OCI-LY7 (cell line): ENCODE results near the gene NFE2L1.

Experiments used
- EZH2phosphoT487 ChIP-seq: fragments of 200-600 bp; sonication (generic); IDR thresholded peaks from 2 replicates; pipeline ENCODE4 v1.6.1; 2018; ENCODE audit warnings: low read depth, borderline replicate concordance, mild to moderate bottlenecking, mixed run types, antibody characterized with exemption, low read length, moderate library complexity, mixed read lengths
- TF ChIP-seq, protein P1 (sequence below): fragments of 200-600 bp; sonication (generic); conservative IDR thresholded peaks from 2 replicates; pipeline ENCODE4 v1.5.1; 2014; ENCODE audit warnings: mild to moderate bottlenecking, antibody characterized with exemption, low read length, moderate library complexity, mixed read lengths

DNA sequence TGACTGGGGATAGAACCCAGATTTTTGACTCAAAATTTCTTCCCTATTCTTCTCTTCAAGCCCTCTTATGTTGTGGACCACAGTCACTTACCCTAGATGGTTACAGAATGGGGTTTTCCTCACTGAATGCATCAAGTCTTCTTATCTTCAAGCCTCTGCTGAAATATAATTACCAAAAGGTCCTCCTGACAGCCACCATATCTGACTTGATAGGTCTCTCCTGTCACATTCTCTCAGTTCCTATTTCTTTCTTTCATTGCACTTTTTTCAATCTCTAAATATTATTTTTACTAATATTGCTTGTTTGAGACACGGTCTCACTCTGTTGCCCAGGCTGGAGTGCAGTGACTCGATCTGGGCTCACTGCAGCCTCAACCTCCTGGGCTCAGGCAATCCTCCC is 9.5 kb upstream of the NFE2L1 start:
- TF ChIP-seq, protein P1, sequence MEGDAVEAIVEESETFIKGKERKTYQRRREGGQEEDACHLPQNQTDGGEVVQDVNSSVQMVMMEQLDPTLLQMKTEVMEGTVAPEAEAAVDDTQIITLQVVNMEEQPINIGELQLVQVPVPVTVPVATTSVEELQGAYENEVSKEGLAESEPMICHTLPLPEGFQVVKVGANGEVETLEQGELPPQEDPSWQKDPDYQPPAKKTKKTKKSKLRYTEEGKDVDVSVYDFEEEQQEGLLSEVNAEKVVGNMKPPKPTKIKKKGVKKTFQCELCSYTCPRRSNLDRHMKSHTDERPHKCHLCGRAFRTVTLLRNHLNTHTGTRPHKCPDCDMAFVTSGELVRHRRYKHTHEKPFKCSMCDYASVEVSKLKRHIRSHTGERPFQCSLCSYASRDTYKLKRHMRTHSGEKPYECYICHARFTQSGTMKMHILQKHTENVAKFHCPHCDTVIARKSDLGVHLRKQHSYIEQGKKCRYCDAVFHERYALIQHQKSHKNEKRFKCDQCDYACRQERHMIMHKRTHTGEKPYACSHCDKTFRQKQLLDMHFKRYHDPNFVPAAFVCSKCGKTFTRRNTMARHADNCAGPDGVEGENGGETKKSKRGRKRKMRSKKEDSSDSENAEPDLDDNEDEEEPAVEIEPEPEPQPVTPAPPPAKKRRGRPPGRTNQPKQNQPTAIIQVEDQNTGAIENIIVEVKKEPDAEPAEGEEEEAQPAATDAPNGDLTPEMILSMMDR, result no peak
- TF ChIP-seq EZH2phosphoT487, result no peak
